Fibroblast of skin of right biceps (primary cell): ENCODE data around the gene MANF.
"Not testable (repeated sequence)": the region's sequence is repeated elsewhere in the genome, so short reads cannot be mapped to it uniquely, and the experiment has no call there.

Source experiments
- DNase-seq: peaks from one replicate; pipeline ENCODE4 v3.0.0-alpha.2; 2013

MANF gene

DNA sequence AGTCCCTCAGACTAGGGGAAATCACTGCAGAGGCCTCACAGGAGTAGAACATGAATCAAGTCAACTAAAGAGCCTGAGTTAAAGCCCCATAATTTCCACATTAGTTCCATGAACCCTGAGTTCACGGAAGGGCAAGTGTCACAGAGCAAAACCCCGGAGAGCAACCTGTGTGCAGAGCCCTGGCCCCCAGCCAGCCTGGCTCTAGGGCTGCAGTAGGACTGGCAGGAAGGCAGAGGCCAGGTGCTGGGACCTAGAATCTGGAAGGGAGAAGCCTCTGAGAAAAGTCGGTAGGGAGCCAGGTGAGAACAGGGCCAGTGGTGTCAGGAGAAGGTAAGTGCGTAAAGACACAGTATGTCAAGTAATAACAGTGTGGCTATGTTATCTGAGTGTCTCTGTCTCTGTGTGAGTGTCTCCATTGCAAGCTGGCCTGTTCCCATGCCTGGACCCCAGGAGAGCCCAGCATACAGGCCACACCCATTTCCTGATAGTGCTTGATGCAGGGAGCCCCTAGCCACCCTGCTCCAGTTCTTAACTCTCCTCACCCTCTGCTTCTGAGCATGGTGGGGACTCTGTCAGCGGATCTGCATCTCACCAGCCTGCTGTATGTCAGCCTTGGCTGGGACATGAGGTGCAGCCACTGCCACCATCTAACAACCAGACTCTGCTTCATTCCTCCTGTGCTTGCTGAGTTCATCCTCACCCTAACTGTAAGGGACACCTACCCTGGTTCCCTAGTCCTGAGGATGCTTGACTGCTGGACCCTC, 11.3 kb upstream of the MANF start:
- DNase-seq = no peak

DNA sequence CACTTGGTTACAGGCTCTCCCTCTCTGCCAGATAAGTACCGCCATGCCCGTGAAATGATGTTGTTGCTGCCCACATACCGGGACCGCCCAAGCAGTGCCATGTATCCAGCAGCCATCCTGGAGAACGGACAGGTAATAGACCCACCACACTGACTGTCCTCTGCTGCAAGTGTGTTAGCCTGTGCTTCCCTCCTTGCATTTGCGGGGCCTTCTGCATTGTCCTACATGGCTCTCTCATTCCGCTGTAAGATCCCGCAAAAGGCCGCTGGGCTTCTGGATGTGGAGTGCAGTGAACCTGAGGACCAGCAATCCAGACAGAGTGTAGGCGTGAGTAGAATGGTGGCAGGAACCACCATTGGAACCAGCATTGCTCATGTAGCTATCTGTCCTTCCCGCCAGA, 10.6 kb upstream of the MANF start:
- no peak for DNase-seq

DNA sequence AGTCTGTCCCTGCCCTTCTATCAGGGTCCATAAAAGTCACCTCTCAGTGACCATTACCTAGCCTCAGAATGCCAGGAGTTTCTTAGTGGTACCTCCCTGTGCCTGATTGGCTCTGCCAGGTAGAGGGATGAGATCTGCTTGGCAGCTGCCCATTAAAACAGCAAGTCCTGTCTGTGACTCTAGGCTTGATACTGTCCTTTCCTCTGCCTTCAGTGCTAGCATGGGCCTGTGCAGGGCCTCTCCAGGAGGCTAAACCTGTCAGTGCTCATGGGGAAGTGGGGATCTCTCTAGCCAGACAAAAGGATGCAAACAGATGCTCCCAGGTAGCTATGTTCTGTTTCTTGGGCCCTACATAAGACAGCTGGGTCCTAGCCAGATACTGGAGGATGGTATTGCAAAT, 10.0 kb upstream of the MANF start:
- no peak for DNase-seq

DNA sequence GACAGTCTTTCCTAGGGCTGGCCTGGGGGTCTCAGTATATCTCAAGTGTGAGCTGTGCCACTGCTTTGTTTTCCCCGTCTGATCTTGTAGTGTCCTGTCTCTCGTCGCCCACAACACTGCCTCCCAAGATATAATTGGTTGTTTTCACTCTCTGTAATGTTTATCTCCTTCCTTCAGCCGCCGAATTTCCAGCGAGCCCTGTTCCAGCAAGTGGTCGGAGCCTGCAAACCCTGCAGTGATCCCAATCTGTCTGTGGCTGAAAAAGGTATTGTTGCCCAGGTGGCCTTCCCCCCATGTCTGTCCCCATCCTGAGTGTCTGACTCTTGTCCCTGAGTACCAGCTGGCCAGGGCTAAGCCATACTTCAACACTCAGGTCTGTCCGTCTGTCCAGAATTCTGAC, 9.5 kb upstream of the MANF start:
- DNase-seq = no peak

DNA sequence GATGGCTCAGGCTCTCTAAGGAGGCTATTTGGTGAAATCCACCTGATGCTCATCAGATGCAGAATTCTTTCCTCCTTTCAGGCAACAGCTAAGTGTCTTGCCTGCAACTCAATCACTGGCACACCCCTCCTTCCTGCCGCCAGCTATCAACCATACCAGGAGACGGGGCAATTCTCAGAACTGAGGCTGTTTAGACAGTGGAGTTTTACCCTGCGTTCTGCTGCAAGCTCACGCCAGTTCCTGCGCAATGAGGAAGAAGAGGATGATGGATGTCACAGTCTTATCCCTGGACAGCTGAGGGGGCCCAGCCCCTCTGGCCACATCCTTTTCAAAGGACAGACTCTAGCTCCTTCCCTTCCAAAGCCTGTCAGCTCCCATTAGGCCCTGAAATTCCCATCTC, 7.0 kb upstream of the MANF start:
- DNase-seq = no peak

DNA sequence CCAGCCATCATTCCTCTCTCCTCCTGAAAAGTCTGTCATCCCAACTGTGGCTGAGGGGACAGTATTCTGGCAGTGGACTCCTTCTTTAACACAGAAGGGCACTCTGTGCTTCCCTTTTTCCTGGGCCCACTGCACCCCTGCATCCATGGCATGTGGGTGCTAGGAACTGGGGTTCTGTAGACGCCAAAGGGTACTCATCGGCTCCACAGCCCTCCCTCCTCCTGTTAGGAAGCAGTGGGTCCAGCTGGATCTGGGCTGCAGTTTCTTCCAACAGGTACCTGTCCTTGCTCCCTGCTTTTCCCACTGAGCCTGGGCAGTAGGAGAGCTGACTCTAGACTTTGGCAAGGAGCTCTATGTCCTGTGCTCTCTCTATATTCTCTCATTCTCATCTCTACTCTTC, 6.4 kb upstream of the MANF start:
- DNase-seq = no peak

DNA sequence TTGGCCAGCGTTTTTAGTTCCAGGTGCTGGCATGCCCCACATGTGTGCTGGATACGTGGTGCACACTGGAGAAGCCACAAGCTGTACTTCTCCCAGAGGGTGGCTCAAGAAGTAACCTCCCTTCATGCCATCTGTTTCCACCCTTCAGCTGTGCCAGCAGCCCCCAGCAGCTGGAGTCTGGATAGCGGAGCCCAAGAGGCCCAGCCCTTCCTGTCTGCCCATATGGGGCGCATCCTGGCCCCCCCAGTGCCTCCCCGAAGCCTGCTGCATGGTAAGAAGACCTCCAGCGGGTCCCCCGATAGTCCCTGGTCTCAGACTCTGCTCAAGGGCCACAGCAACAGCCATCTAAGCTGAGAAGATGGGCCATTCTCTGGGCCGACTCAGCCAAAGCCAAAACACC, 5.8 kb upstream of the MANF start:
- DNase-seq = no peak

DNA sequence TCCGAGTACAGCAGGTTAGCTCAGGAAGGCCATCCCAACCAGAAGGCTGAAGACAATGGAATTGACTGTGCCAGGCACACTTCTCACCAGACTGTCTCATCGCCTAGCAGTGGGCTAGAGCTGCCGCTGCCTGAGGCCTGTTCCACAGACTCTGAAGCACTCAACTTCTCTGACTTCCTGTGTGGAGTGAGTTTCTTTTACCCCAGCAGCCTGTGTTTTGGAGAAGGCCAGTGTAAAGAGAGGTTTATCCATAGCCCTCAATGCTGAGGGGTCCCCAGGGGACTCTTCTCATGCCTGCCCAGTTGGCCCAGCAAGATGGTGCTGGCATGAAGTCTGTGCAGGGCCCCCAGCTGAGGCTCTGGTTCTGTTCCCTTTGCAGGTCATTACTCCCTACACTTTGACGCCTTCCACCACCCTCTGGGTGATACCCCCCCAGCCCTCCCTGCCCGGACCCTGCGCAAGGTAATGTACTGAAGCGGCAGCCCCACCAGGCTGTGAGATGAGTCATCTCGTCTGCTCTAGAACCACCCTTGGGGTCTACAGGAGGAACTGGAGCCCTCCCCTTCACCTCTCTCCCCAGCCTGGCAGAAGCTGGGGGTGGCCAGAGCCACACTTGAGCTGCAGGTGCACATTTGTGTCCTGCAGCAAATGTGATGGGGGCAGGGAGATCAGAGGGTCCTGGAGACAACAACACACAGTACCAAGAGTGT, 5.2 kb upstream of the MANF start:
- no peak for DNase-seq

DNA sequence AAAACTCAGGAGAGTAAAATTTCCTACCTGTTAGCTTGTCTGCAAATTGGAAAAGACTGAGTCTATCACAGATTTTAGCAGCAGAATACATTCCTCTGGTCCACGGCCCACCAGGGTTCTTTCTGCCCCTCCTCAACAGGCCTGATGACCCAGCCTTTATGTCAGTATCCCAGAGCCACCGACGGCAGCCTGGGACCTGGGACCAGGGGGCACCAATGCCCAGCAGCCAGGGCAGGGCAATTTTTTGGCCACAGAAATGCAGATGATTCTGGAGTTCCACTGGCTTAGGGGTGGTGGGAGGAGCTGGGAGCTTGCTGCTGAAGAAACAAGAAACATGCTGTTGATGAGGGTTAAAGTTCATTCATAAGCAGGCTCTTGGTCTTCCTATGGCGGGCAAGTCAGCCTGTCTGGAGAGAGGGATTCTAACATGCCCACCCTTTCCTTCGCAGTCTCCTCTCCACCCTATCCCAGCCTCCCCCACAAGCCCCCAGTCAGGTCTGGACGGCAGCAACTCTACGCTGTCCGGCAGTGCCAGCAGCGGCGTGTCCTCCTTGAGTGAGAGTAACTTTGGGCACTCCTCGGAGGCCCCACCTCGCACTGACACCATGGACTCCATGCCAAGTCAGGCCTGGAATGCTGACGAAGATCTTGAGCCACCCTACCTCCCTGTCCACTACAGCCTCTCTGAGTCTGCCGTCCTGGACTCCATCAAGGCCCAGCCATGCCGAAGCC, 4.3 kb upstream of the MANF start:
- DNase-seq = no peak

DNA sequence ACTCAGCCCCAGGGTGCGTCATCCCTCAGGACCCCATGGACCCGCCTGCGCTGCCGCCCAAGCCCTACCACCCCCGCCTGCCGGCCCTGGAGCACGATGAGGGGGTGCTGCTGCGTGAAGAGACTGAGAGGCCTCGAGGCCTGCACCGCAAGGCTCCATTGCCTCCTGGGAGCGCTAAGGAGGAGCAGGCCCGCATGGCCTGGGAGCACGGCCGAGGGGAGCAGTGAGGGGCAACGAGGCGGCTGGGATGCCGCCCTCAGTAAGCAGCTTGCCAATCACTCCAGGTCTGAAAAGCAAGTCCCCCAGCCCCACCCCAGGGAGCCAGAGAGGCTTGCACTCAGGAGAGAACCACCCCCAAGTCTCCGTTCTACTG, 3.8 kb upstream of the MANF start:
- no peak for DNase-seq

DNA sequence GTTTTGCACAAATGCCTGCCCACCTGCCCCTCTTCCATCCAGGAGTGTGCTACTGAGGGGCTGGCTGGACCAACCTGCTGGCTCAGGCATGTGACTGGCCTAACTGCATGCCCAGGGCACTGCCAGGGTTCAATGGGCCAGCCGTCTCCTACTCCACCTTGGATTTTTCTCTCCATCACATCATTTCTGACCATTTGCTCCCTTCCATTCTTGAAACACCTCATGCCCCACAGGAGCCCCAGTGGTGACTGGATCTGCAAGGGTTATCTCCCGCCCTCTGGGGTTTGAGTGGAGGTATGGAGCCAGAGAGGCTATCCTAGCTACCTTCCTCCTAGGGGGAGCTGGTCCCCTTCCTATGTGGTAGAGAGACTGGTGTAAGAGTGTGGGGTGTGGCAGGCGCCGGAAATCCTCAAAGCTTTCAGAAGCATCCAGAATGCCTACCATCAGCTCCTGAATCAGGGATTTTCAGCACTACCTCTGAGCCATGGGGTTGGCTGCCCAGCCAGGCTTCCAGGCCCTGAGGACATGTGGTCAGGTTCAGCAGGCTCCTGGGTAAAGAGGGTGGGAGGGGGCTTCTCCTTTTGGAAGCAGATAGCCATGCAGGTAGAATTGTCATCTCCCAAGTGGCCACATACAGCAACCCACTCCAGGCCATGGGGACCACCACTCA, 2.9 kb upstream of the MANF start:
- DNase-seq = no peak

- DNase-seq = no peak
Measured at GRCh38 chr3:51382947-51383578, 2.0 kb upstream of the MANF start.

DNA sequence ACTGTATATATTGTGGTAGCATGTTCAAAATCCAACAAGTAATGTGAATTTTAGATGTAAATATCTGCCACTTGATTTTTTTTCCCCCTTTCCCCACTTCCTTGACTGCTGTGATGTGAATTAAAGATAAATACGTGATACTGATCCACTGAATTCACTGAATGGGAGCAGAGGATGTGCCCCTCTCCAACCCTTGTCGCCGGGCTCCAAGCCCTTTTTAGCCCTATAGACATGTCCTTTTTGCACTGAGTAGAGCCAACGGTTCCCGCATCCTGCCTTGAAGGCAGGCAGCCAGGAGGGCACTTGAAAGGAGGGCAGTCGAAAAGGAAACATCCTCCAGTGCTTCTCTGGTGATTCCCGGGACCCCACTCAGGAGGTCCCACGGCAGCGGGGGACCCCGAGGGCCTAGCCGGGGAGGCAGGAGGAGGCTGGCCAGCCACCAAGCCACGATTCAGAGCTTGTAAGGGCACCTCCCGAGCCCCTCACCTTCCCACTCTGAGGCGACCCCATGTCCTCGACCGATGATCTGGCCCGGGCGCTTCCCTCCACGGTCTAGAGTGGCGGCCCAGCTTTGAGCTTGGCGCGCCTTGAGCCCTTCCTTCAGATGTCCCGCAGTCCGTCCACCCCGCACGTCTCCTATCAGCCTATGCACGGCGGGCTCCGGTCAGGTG, 901 bp upstream of the MANF start:
- DNase-seq = no peak

DNA sequence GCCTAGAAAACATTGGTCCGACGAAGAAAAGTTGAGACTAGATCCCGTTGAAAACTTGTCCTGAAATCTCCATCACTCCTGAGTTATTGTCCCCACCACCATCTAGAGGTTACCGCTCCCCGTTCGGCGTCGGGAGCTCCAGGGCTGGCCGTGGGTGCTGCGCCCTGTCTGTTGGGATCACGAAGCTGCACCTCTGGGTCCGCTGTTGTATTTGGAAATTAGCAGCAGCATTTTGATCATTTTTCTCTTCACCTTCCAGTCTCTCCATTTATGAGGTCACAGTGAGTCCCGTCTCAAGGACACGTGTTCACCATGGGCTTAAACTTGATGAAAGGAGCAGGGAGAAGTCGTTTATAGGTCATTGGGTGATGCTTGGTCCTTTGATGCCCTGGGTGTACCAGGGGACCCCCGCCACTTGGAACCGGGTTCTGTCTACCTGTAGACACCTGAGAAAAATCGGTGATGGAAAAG, 565 bp downstream of the MANF start:
- DNase-seq = no peak

DNA sequence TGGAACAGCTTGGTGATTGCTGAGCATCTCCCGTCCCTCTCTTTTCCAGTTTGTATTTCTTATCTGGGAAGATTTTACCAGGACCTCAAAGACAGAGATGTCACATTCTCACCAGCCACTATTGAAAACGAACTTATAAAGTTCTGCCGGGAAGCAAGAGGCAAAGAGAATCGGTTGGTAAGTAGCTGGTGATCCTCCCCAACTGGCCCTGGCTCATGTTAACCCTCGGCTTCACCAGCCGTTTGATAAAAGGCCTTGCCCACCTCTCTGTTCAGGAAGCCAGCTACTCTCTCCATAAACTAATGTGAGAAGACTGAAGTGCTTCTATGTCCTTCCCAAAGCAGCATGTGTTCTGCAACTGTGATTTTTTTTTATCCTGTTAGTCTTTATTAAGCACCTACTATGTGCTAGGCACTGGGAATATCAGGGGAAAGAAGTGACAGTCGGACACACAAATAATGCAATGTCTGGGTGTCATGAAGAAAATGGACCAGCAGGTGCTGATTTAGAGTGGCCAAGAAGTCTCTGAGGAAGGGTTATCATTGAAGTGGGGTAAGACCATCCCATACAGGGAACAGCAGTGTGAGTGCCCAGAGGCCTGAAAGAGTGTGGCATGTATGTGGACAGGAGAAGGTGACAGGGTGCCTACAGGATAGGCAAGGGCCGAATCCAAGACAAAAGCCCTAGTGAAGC, 1.2 kb downstream of the MANF start:
- no peak for DNase-seq

GRCh38 chr3:51386852-51387229, 1.8 kb downstream of the MANF start:
- no peak for DNase-seq

GRCh38 chr3:51387281-51387680, 2.2 kb downstream of the MANF start:
- not testable (repeated sequence) for DNase-seq

- DNase-seq = no peak
Measured at GRCh38 chr3:51388286-51389029, 3.4 kb downstream of the MANF start.

DNA sequence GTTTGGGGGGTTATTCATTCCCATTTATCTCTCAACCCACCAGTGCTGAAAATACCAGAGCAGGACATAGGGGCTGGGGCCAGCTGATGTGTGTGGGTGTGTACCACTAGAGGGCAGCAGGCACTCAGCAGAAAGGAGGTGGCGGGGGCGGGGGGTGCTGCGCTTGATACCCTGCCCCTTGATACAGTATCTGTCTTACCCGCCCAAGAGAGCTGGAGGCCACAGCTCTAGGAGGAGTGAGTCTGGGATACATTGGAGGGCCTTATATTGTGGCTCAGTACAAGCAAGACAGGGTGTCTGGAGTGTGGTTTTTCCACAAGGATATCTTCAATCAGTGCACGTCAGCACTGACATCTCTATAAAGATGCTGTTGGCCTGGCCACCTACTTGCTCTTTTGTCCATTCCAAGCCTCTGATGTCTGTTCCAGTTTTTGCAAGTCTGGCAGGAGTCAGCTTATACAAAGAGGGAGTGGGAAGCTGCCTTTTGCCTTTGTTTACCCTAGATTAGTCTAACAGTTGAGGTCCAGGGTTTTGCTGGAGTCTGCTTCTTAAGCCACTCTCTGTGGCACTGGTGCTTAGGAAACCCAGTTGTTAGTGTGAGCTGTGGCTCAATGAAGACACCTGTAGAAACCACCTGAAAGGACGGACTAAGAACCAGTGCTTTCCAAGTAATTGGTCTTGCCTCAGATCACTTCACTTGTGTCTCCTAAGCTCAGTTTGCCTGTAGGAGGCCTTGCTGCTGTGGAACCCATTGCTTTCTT, 4.5 kb downstream of the MANF start:
- DNase-seq = peak; percentile 47
